Fibroblast of skin of abdomen (primary cell): Measurements from ENCODE around the gene HES5.

Source experiments
- DNase-seq: peaks from one replicate; pipeline ENCODE4 v3.0.0-alpha.2; 2013

Gene HES5

DNA sequence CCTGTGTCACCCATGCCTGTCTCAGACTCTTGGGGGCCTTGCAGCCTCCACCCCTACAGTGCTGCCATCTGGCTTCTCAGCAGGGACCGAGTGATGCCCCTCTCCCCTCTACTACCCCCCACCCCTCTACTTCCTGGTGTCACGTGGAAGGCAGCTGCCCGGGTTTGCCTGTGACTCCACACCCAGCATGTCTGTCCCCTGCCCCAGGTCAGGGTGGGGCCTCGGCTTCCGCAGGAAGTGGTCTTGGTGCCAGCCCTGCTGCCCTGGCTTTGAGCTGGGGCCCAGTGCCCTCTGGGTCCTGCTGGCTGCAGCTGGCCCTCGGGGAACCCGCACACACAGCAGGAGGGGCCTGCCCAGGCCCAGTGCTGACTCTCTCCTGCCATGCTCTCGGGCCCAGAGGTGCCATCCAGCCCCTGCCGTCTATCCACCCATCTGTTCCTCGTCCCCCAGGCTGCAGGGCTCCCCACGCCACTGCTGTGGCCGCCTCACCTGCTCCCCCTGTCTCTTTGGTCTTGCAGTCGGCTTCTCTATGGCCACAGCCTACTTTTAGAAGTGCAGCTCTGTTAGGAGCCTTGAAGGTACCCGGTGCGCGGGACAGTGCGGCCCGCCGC, 30.0 kb downstream of the HES5 start:
- no peak for DNase-seq

GRCh38 chr1:2499260-2499659, 30.8 kb downstream of the HES5 start:
- DNase-seq: no peak

- DNase-seq: no peak
Observed at GRCh38 chr1:2498648-2499047, 31.4 kb downstream of the HES5 start.

- DNase-seq: no peak
Observed at GRCh38 chr1:2497891-2498290, 32.2 kb downstream of the HES5 start.

DNA sequence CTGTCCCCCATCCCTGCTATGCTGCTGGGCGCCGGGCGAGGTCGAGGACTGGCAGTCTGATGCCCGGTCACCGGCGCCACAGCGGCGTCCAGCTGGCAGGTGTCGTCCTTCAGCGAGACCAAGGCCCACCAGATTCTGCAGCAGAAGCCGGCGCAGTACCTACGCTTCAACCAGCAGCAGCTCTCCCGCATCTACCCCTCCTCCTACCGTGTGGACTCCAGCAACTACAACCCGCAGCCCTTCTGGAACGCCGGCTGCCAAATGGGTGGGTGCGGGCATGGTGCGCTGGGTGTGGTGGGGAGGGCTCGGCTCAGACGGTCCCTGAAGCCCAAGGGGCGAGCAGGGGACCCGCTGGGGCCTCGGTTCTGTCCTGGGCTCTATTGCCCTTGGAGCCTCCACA, 33.3 kb downstream of the HES5 start:
- no peak for DNase-seq

DNA sequence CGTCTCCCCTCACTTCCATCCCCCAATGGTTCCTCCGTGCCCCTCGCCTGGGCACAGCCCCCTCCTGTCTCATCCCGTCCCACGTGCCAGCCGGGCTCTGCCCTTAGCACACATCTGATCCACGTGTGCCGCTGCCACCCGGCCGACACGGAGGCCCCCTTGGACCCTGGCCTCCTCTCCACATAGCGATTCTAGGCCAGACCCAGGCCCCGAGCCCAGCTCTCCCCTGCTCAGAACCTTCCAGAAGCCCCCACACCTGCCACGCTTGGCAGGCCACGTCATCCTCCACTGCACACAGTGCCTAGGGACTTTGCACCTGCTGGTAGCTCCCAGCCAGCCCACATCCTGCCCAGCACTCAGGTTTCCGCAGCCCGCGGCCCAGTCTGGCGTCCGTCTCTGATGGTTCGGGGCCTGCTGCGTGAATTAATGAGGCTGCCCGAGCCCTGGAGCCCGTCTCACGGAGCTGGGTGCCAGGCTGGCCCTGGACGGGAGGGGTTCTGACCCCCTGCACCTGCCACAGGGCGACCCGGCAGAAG, 33.9 kb downstream of the HES5 start:
- DNase-seq: no peak

DNA sequence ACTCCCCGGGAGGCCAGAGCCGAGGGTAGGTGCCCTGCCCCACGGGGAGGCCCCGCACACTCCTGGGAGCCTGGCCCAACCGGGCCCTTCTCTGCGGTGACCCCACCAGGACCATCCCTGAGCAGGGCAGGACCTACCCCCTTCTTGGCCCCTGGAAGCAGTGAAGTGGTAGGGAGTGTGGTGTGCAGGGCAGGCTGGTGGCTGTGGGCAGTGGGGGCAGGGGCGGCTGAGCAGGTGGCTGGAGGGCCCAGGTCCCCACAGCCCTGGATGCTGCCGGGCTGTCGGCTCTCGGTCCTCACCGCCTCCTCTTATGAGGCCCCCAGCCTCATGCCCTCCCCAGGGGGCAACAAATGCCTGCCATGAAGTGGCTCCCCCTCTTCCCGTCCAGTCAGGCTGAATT, 34.5 kb downstream of the HES5 start:
- no peak for DNase-seq

DNA sequence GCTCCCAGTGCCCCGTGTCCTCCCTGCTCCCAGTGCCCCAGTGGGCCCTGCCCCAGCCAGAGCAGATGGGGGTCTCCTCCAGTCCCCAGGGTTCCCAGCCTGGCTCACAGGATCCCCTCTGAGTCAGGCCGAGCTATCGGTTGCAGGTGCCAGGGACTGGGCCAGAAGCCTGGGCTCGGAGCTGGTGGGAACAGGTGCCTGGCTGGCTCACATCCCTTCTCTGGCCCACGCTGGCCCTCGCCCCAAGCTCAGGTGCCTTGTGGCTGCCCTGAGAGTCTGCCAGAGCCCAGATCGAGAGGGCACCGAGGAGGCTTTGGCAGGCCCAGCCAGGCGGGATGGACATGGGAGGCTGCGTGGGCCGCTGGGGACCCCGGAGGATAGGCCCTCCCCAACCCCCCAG, 35.0 kb downstream of the HES5 start:
- no peak for DNase-seq

DNA sequence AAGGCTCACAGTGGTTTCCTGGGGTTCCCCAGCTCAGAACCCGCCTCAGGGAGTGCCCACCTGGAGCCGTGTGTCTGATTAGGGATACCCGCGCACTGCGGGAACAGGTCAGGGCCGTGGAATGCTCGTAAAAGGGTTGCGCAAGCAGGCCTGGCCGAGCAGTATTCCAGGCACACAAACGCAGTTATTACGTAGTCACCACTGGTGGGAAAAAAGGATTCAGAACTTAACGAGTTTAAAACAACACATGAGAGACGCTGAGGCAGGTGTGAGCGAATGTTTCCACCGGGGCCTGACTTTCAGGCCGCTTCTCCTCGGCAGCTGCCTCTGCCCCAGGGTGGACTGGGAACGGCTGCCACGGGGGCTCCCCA, 35.8 kb downstream of the HES5 start:
- no peak for DNase-seq

DNA sequence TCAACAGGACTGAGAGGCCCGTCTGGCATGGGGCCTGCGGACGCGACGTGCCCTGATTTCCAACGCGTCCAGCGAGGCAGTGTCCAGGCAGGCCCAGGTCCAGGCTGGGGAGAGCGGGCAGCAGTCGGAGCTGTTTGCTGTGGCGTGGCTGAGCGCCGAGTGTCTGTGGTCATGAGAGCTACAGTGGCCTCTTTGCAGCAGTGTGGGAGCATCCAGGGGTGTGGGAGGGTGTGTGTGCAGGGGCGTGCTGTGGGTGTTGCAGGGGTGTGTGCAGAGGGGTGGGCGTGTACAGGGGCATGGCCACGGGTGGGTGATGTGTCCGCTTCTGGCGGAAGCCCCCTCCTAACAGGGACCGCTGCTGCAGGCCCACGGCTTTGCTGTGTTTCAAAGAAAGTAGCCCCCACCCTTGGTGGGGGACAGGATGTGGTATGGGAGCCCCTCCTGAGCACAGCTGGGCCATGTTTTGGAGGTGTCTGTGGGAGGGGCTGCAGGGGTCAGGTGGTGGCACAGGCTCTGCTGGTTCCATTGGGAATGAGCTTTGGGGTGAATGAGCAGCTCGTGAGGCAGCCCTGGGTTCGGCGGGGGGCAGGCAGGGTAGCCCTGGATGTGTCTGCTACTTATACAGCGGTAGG, 36.3 kb downstream of the HES5 start:
- no peak for DNase-seq

DNA sequence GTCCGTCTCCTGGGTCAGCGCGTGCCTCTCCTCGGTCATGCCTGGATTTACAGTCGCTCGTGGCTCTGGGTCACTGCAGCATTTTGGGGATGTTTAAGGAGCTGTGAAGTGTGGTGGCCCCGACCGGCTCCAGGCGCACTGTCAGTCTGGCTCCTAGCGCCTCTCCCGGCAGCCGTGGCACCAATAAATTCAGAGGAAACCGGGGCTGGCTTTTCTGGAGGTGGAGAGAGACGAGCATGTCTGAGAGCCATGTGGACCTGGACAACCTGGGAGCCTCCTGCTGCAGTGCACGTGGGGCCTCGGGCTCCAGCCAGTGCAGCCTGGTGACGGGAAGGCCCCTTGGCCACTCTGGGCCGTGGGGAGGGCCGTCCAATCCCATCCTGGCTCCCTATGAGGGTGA, 36.8 kb downstream of the HES5 start:
- no peak for DNase-seq

DNA sequence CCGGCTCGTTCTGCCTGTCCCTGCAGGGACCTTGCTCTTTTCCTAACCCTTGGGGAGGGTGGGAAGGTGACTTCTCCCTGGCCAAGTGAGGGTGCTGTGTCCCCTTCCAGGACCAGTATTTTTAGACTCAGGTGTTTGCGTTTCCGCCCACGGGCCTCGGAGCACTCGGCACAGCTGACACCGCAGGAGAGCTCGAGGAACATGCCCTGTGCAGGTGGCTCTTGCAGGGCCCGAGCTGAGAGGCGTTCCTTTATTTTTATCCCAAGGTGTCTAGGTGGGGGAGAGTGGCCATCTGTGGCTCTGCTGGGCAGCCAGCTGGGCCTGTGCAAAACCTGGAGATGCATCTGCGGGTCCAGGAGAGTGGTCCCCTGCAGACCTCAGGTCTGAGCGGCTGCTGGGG, 38.0 kb downstream of the HES5 start:
- DNase-seq: no peak

- no peak for DNase-seq
Observed at GRCh38 chr1:2489615-2490014, 40.4 kb downstream of the HES5 start.

- DNase-seq: no peak
Observed at GRCh38 chr1:2488688-2489087, 41.4 kb downstream of the HES5 start.

- DNase-seq: no peak
Observed at GRCh38 chr1:2486558-2486957, 43.5 kb downstream of the HES5 start.

DNA sequence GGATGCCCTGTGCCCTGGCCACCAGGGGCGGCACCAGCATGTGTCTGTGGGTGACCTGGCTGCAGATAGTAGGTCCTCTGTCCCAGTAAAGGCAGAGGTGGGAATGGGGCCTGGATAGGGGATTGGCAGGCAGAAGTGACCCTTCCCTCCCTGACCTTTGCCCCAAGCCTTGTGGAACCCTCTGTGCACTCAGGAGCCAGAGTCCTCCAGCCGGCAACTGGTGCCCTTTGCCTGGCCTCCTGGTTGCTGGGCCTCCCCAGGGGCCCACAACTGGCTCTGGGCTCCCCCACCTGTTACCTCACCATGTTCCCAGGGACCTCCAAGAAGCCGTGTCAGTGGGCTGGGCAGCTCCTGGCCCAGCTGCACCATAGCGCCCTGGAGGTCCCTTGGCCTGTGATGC, 44.0 kb downstream of the HES5 start:
- DNase-seq: no peak

DNA sequence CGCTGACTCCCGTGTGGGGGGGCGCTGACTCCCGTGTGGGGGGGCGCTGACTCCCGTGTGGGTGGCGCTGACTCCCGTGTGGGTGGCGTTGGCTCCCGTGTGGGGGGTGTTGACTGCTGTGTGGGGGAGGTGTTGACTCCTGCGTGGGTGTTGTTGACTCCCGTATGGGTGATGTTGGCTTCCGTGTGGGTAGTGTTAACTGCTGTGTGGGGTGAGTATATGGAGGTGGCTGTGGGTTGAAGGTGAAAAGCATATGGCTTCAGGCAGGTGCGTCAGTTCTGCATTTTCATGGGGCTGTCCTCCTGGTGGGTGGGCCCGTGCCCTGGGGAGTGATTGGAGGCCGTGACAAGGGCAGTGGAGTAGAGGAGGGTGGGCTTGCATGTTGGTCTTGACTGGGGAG, 46.1 kb downstream of the HES5 start:
- no peak for DNase-seq

DNA sequence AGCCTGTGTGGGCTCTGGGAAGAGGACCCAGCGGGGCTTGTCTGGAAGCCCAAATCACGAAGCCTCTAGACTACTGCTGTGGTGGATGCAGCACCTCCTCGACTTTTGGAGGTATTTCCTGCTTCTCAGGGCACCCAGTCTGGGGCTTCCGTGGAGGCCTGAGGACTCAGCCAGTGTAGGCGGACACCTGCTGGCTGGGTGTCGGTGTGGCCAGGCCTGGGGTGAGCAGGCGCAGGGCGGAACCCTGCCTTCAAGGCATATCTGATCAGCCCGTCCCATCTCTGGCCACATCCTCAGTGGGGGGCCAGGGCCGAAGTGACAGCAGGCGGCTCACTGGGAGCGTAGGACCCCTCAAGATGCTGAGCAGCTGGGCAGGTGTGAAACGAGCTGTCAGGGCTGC, 47.0 kb downstream of the HES5 start:
- no peak for DNase-seq

DNA sequence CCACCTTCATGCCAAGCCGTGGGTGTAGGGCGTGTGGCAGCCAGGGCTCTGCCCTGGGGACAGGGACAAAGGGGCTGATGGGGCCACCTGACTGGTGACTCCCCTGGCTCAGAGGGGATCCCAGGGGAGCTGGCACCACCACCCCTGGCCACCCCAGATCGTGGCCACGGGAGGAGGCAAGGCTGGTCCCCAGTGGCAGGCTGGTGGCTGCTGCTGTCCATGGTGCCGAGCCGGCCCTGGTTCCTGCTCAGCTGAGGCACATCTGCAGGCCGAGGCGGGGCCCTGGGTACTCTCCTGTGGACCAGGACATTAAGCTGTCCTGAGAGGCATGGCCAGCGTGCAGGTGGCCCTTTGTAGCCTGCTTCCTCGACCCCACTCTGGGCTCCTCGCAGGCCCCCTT, 47.5 kb downstream of the HES5 start:
- DNase-seq: no peak

- no peak for DNase-seq
Observed at GRCh38 chr1:2481885-2482284, 48.2 kb downstream of the HES5 start.

GRCh38 chr1:2480986-2481364, 49.1 kb downstream of the HES5 start:
- no peak for DNase-seq

- no peak for DNase-seq
Observed at GRCh38 chr1:2480236-2480985, 49.7 kb downstream of the HES5 start.

GRCh38 chr1:2479618-2480017, 50.4 kb downstream of the HES5 start:
- no peak for DNase-seq

DNA sequence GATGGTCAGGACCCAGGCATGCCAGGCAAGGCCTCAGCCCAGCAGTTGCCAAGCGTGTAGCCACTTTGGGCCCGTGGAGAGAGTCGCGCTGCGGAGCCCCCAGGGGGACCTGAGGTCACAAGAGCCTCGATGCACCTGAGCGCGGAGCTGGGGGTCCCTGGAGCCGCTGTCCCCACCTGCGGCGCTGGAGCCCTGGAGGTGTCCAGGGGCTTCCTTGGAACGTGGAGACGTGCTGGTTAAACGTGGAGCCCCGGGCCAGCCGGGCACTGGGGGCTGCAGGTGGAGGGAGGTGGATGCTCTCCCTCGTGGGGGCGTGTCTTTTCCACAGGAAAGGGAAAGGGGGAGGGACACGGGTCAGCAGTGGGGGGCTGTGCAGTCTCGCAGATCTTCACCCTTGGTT, 50.9 kb downstream of the HES5 start:
- no peak for DNase-seq
